Hepatic stellate cell (primary cell): ENCODE measurements around the gene CD247.

Experiments used
- DNase-seq: peaks from one replicate; pipeline ENCODE4 v3.0.0; 2011; ENCODE audit warnings: low spot score

Gene CD247

DNA sequence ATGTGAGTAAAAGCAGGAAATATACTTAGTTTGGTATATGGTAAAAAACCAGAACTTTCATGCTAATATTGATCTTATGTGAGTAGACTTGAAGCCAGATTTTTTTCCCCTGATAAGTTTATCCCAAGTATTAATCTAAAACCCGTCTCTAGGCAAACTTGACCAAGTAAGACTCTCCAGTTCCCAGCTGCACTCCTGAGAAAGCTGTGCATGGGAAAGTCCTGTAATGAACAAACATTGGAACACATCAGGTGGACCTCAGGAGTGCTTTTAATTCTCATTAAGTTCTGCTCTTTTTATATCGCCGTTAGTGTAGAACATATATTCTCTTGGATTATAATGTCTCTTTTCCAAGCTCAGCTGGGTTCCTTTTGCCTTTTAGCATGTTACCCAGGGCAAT is 105.0 kb downstream of the CD247 start:
- DNase-seq, result no peak

DNA sequence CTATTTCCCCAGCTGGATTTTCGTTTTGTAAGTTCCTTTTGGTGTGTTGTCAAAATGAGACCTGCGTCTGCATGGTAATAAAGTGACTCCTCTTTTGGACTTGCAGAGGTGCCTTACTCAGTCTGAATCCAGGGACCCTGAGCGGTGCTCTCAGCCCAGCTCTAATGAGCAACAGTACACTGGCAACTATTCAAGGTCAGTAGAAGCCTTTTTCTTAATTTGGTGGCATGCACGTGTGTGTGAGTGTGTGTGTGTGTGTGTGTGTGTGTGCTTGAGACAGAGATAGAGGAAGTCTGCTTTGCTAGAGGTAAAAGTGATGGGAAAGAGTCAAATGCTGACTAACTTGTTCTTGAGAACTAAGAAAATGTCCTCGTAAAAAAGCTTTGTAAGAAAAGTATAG is 105.4 kb downstream of the CD247 start:
- no peak for DNase-seq

DNA sequence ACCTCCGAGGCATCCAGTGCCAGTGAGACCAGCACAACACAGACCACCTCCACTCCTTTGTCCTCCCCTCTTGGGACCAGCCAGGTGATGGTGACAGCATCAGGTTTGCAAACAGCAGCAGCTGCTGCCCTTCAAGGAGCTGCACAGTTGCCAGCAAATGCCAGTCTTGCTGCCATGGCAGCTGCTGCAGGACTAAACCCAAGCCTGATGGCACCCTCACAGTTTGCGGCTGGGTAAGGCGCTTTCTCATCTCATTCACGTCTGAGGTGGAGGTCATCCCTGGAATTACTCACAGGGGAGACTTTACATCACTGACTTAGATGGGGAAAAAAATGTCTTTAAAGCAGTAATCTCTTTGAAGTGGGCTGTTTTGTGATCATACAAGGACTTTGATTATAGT is 106.3 kb downstream of the CD247 start:
- DNase-seq, result no peak

DNA sequence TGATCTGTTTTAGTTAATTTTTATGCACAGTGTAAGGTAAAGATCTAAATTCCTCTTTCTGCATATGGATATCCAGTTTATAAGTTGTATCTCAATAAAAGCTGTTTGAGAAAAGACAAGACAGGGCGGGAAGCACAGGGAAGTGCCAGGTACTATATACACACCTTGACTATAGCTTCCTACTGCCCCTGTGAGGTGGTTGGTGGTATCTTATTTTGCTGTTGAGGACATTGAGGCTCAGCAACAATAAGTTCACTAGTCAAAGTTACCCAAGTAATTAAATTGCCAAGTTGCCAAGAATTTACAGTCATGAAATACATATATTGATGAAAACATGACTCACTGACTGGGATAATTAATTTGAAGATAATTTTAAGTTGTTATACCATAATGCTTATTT is 109.1 kb downstream of the CD247 start:
- no peak for DNase-seq

DNA sequence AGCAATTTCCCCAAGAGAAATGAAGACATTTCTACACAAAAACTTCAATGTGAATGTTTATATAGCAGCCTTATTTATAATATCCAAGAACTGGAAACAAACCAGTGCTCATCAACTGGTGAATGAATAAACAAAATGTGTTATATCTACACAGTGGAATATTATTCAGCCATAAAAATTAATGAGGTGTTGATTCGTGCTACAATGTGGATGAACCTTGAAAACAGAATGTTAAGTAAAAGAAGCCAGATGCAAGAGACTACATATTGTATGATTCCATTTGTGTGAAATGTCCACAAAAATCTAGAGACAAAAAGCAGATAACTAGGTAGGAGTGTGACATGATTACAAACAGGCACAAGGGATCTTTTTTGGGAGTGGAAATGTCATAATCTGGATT is 110.0 kb downstream of the CD247 start:
- no peak for DNase-seq

DNA sequence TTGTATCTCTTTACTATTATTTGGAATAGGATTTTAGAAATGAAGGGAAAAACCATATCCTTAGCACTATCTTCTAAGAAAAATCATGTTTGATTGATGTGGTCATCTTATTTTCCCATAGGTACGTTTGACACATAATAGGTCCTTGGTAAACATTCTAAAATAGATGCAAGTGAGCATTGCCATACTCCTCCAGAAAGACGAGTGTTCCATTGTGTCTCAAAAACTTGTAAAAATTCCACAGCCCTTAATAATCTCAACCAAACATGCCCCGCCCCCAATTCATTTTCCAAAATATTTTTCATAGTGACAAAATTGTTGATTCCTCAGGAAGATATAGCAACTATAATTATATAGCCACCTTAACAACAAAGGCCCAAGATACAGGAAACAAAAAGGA is 113.4 kb downstream of the CD247 start:
- no peak for DNase-seq

DNA sequence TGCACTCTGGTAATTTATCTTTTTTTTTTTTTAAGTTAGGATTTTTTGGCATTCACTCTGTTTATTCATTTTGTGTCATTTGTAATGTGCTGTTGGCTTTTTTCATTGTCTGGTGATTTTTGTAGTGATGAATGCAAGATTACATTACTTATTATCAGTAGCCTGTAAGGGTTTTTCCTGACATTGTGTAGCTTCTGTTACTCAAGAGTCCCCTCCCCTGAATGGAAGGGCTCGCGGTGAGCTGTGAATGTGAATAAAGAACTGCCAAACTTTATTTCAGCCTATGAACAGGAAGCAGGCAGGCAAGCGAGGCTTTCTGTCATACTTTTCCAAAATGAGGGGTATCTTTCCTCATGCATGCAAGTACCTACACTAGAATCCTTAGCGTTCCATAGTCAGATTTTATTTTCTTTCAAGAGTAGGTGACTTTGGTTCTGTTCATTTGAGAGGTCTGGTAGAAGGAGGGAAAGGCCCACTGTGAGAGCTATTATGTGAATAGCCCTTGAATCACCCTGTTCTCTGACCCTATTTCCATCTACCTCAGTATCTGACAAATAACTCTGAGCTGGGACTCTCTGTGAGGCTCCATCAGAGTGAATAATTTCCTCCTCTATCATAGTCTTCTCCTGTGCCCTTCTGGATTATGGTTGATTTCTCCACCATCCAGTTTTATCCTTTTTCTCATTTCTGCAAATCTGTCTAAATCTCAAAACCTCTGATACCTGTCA is 114.0 kb downstream of the CD247 start:
- no peak for DNase-seq

DNA sequence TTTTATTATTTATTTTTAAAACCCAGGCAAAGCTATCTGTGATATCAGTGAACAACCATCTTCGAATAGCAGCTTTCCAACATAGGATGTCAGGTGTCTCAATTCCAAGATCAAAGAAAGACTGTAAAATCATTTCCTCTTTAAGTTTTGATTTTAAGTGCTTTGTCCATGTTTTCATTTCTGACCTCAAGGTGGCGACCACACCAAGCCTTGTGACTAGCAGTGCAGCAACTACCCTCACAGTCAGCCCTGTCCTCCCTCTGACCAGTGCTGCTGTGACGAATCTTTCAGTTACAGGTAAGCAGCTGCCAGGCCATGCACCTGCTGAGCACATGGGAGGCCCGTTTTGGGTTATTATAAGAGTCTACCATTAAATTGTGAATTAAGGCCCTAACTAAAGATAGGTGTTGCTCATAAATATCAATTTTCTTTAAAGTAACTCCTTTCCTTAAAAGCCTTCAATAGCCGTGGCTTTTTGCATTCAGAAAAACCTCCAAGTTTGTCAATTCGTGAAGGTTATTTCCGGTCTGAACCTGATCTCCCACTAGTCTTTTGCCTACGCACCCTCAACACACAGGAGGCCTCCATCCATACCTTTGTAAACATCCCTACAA is 117.0 kb downstream of the CD247 start:
- DNase-seq, result peak; percentile 13

DNA sequence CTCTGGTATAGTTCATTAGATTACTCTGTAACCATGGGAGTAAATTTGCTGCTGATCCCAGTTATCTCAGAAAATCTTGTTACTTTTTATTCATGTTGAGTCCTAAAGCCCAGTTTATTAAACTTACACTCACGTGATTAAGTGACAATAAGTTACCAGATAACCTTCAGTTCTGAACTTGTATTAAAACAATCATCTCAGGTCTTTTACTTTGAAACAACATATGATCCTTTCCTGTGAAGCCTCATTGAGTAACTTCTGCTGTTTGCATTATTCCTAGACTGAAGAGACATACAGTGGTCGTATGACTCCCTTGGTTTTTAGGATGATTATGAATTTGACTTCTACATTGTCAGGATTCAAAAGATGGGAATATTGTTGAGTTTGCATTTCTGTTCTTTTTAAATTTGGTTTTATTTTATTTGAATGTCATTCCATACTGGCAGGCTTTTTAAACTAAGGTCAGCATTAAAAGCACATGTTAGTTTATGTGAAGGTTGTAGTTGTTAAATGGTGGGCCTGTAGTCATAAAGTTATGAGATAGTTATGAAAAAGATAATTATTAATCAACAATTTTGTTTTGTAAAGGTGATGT is 117.9 kb downstream of the CD247 start:
- no peak for DNase-seq

DNA sequence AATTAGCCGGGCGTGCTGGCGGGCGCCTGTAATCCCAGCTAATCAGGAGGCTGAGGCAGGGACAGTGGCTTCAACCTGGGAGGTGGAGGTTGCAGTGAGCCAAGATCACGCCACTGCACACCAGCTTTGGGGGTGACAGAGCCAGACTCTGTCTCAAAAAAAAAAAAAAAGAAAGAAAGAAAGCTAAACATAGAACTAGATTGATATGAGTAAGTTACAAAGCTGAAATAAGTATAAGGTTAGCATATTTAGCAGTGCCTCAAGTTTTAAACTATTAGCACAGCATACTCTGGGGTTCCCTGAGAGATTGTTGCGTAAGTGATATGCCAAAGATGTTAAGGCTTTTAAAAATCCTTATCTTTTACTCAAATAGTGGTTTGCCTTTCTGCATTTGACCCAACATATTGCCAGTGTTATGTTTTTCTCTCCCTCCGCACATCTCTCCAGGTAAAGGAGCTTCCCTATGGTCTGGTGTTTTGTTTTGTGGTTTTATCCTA is 126.1 kb downstream of the CD247 start:
- DNase-seq, result no peak

DNA sequence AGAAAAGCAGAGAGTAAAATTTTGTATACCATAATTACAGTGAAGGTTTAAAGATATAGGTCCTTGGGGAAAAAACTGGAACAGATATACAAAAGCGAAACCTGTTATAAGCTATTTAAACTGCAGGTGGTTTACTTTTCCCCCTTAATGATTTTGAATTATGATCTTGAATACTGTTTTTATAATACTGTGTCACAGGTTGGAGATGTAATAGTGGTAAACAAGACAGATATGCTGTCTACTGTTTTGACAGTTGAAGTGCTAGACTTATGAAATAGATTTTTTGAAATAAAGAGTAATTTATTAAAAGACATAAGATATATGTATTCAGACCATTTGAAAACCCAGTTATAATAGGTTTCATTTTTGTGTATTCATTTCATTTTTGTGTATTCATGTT is 129.4 kb downstream of the CD247 start:
- no peak for DNase-seq

DNA sequence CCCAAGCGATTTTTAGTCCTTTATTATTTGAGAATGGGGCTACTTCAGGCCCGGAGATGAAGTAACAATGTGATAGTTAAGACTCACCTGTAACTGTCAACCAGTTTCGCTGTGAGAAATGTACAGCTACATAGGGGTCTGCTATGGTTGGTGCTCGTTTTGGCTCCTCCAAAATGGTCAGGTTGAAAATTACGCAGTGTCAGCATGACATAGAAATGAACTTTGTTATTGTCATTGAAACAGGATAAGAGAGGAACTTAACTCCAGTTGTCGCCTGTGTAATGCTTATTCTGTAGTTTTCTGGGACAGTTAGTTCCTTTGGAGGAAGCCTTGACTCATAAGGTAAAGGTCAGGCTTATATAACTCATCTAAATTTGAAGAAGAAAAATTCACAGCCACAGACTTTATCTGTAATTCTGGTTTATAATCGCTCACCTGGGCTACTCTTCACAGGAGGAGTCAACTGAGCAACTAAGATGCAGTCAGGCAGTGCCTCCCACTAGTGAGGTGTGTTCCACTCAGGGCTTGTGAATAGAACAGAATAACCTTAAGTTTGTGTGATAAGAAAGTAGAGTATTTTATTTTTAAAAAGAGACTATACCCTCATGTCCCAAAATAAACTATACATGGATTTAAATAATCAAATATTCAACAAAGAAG is 130.9 kb downstream of the CD247 start:
- DNase-seq, result no peak
